Measurements from ENCODE around the gene E2F6. TPM values are rescaled to one million over a fixed set of nuclear protein-coding genes. Genes with fewer than 3 reads are reported as not detected.

Gene E2F6
- total RNA-seq, 1 experiment from 2014 or later = 21.8 TPM

DNA sequence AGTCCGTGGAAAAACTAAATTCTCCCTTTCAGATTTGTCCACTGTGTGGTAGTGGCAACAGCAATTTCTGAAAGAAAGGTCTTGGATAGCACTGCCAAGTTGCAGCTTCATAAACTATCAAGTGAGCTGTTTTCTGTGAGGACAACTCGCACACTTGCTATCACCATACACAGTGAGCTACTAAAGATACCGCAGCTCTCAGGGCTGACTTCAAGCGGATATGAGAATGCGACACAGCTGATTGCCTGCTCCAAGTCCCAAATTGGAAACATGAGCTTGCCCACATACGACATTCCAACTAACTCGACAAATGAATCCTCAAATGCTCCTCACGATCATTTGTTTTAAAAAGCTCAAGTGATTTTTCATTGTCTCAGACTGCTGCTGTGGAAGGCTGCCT, 46.2 kb downstream of the E2F6 start:
- peaks cover 25 to 28% of the 10 kb centered on the region in 2 experiments for H3K9me3 Mint-ChIP-seq
- Histone ChIP-seq H3K9me3 (ENCODE audit: control insufficient read depth, low read depth, low read length) (peaks cover 19% of the 10 kb centered on the region), H4K5ac (ENCODE audit: insufficient read length, low read depth, low read length) (no peak overlapping the region), H3K27me3 (ENCODE audit: insufficient read depth, low read length) (no peaks in the 10 kb centered on the region), H3K79me1 (ENCODE audit: insufficient read depth, low read depth, low read length, poor library complexity, severe bottlenecking) (no peaks in the 10 kb centered on the region), H2BK12ac (ENCODE audit: insufficient read length, low read depth, low read length) (no peak overlapping the region), H3K9ac (ENCODE audit: extremely low read depth, insufficient read length, low read length) (no peak overlapping the region), H3T11ph (ENCODE audit: low read length) (no peak overlapping the region), H3K4me2 (ENCODE audit: insufficient read depth, insufficient read length, low read length) (no peak overlapping the region), H4K8ac (replicated peaks; ENCODE audit: insufficient read length, low read depth, low read length) (no peak overlapping the region), H4K91ac (ENCODE audit: insufficient read length, low read depth, low read length) (no peak overlapping the region), H3K4ac (ENCODE audit: low read depth, low read length) (no peak overlapping the region), H3K27ac (ENCODE audit: insufficient read length, low read depth, low read length) (no peak overlapping the region), H2BK15ac (ENCODE audit: low read depth, low read length) (no peak overlapping the region), H3K18ac (ENCODE audit: insufficient read length, low read depth, low read length) (no peak overlapping the region), H2BK120ac (ENCODE audit: low read depth, low read length, poor library complexity, severe bottlenecking) (no peak overlapping the region), H2BK20ac (ENCODE audit: low read depth, low read length, poor library complexity, severe bottlenecking) (no peak overlapping the region), H3K23ac (ENCODE audit: insufficient read length, low read depth, low read length) (no peak overlapping the region), H3K79me2 (ENCODE audit: insufficient read depth, low read length) (no peaks in the 10 kb centered on the region), H2AFZ (ENCODE audit: low read length) (no peak overlapping the region), H3K4me1 (ENCODE audit: insufficient read depth, low read length) (no peaks in the 10 kb centered on the region), H2BK5ac (ENCODE audit: insufficient read length, low read length) (no peak overlapping the region), H4K20me1 (ENCODE audit: control insufficient read depth, insufficient read depth, insufficient read length) (no peaks in the 10 kb centered on the region), H3K23me2 (ENCODE audit: insufficient read length, low read depth, low read length, poor library complexity, severe bottlenecking) (no peaks in the 10 kb centered on the region), H2AK5ac (ENCODE audit: insufficient read length, low read length) (no peak overlapping the region), H3K14ac (ENCODE audit: insufficient read depth, low read length) (no peak overlapping the region), H3K56ac (ENCODE audit: insufficient read length, low read depth, low read length) (no peak overlapping the region)
- no peak overlapping the region for H3K4me3 Mint-ChIP-seq
- TF ChIP-seq, protein P1, sequence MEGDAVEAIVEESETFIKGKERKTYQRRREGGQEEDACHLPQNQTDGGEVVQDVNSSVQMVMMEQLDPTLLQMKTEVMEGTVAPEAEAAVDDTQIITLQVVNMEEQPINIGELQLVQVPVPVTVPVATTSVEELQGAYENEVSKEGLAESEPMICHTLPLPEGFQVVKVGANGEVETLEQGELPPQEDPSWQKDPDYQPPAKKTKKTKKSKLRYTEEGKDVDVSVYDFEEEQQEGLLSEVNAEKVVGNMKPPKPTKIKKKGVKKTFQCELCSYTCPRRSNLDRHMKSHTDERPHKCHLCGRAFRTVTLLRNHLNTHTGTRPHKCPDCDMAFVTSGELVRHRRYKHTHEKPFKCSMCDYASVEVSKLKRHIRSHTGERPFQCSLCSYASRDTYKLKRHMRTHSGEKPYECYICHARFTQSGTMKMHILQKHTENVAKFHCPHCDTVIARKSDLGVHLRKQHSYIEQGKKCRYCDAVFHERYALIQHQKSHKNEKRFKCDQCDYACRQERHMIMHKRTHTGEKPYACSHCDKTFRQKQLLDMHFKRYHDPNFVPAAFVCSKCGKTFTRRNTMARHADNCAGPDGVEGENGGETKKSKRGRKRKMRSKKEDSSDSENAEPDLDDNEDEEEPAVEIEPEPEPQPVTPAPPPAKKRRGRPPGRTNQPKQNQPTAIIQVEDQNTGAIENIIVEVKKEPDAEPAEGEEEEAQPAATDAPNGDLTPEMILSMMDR (conservative IDR thresholded peaks at IDR 0.05) = no peak
- H3K36me3 Mint-ChIP-seq (ENCODE audit: insufficient read depth in 1 of 3, low read depth in 3 of 3) = peaks cover 13 to 22% (median 15%) of the 10 kb centered on the region in 3 experiments
- no CpG with 5 or more reads among the region's 8 CpGs for WGBS (ENCODE audit: extremely low coverage, insufficient read length, low lambda C conversion rate)
- no peak for DNase-seq
- H3K4me1 Mint-ChIP-seq = no peaks in the 10 kb centered on the region
- H3K27ac Mint-ChIP-seq = no peak overlapping the region; a peak in 1 of 7 replicates
- no peaks in the 10 kb centered on the region for H3K27me3 Mint-ChIP-seq (ENCODE audit: low read depth)

Measured in H9 (cell line).